Measurements from ENCODE around the gene ZNF723. TPM values are rescaled to one million over a fixed set of nuclear protein-coding genes. Genes with fewer than 3 reads are reported as not detected.

The ZNF723 gene
- total and polyA plus RNA-seq, 2 of the 8 experiments (the other 6 are each of a cell fraction or from before 2014, with no cell fraction given) = not detected

DNA sequence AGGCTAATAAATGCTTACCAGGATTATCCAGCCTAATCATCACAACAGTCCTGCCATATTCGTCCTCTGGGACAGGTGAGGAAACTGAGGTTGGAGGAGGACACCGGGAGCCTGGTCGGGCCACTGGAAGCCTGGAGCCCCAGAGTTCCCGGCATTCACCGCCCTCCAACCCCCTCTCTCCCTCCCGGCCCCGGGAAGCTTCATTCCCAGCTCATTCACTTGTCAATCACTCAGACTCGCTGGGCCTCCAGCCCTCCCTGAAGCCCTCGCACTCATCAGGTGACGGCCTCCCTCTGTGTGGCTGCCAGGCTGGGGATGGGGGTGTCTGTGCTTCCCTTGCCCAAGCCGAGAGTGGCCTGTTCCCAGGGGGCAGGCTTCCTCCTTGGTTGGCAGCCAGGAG, 25.7 kb upstream of the ZNF723 start:
- no peaks in the 10 kb centered on the region for H4K20me1 ChIP-seq (replicated peaks in 1 of 2; ENCODE audit: control insufficient read depth in 1 of 2, insufficient read depth in 2 of 2, low read length in 2 of 2)
- DNase-seq (ENCODE audit: low read depth in 1 of 2, low spot score in 2 of 2) (no peak), FAIRE-seq (no peak)
- H3K9ac ChIP-seq (replicated peaks in 1 of 4; ENCODE audit: extremely low read depth in 1 of 4, low read depth in 3 of 4, low read length in 3 of 4) = no peak overlapping the region
- POLR2A ChIA-PET (ENCODE audit: partially characterized antibody) = no interaction called here
- no peaks in the 10 kb centered on the region for H3K23me2 ChIP-seq (ENCODE audit: low read depth, low read length)
- no peak overlapping the region for H2BK120ac ChIP-seq (replicated peaks; ENCODE audit: low read depth, low read length)
- H2BK15ac ChIP-seq (ENCODE audit: low read length) = no peak overlapping the region
- H2BK12ac ChIP-seq (ENCODE audit: low read depth, low read length) = no peak overlapping the region
- H3K79me2 ChIP-seq (ENCODE audit: control insufficient read depth in 1 of 2, insufficient read depth in 2 of 2, low read length in 2 of 2) = no peaks in the 10 kb centered on the region
- 91% methylated on average over 9 of the region's 11 CpGs; no CpG with 5 or more reads in 1 of the 2 experiments for WGBS, 2 experiments (ENCODE audit: extremely low coverage in 1 of 2, insufficient coverage in 1 of 2, insufficient read length in 1 of 2, insufficient replicate concordance in 2 of 2, low coverage in 1 of 2, low lambda C conversion rate in 2 of 2, missing lambda C conversion rate in 1 of 2)
- H3K18ac ChIP-seq (ENCODE audit: extremely low read depth, low read length) = no peak overlapping the region
- no peak overlapping the region for H3K4ac ChIP-seq (replicated peaks; ENCODE audit: insufficient read length, low read depth, low read length)
- H3K56ac ChIP-seq (replicated peaks; ENCODE audit: insufficient read length, low read depth, low read length) = no peak overlapping the region
- peaks cover 0 to 5% (median 0%) of the 10 kb centered on the region in 4 experiments; a peak in 1 of 8 replicates for H3K36me3 ChIP-seq (ENCODE audit: control insufficient read depth in 2 of 4, insufficient read depth in 4 of 4, low read length in 3 of 4)
- no peak overlapping the region for H2AK5ac ChIP-seq (ENCODE audit: low read depth, low read length)
- H3K9me3 ChIP-seq (ENCODE audit: insufficient read depth in 2 of 2, low read depth in 1 of 2, low read length in 1 of 2) = peaks cover 43 to 88% of the 10 kb centered on the region in 2 experiments
- CTCF ChIA-PET (ENCODE audit: partially characterized antibody) = no interaction called here
- H3K27ac ChIP-seq (ENCODE audit: low read depth, low read length) = no peak overlapping the region
- H3K79me1 ChIP-seq (ENCODE audit: low read depth, low read length) = no peaks in the 10 kb centered on the region
- 0 out of 7 replicates have a peak, but pooled peaks cover 0 to 2% (median 0%) of the 10 kb centered on the region in 4 experiments for H3K27me3 ChIP-seq (replicated peaks in 1 of 4; ENCODE audit: control insufficient read depth in 3 of 4, extremely low read depth in 1 of 4, insufficient read depth in 3 of 4, low read length in 3 of 4)
- H2AFZ ChIP-seq (ENCODE audit: low read length) = no peak overlapping the region
- H4K5ac ChIP-seq (ENCODE audit: insufficient read length, low read depth, low read length) = no peak overlapping the region
- H2BK5ac ChIP-seq (ENCODE audit: low read depth, low read length) = no peak overlapping the region
- no peak overlapping the region for H3K23ac ChIP-seq (ENCODE audit: insufficient read length)
- H2BK20ac ChIP-seq (ENCODE audit: low read length) = no peak overlapping the region
- H4K8ac ChIP-seq (ENCODE audit: extremely low read depth, insufficient read depth, low read length) = no peak overlapping the region
- H4K91ac ChIP-seq (replicated peaks; ENCODE audit: insufficient read length, low read length) = no peak overlapping the region
- no peaks in the 10 kb centered on the region for H3K4me1 ChIP-seq (replicated peaks in 1 of 4; ENCODE audit: control insufficient read depth in 3 of 4, insufficient read depth in 4 of 4, low read length in 3 of 4)
- no peak overlapping the region for H3K4me2 ChIP-seq (ENCODE audit: insufficient read depth in 1 of 2, low read depth in 2 of 2, low read length in 2 of 2)
- H3K14ac ChIP-seq (ENCODE audit: insufficient read length) = no peak overlapping the region
- H3K4me3 ChIP-seq (ENCODE audit: extremely low read depth in 1 of 4, insufficient read depth in 2 of 4, low read depth in 3 of 4, low read length in 4 of 4) = no peak overlapping the region
- no peak for TF ChIP-seq RNF2 (IDR thresholded peaks at IDR 0.05; ENCODE audit: borderline replicate concordance, low read depth, low read length, missing control alignments, poor library complexity, severe bottlenecking)
- no peak for TF ChIP-seq CBX5 (IDR thresholded peaks at IDR 0.05; ENCODE audit: low read depth, low read length)
- TF ChIP-seq EGR1 (IDR thresholded peaks at IDR 0.05; ENCODE audit: borderline replicate concordance, low read depth, low read length) = no peak
- no peak for TF ChIP-seq SP4 (IDR thresholded peaks at IDR 0.05; ENCODE audit: low read length)
- no peak for TF ChIP-seq GTF2F1 (IDR thresholded peaks at IDR 0.05; ENCODE audit: borderline replicate concordance, low read depth, low read length)
- no peak for TF ChIP-seq POLR2A (IDR thresholded peaks at IDR 0.05; ENCODE audit: control extremely low read depth in 1 of 2, low read depth in 2 of 2, low read length in 2 of 2)
- TF ChIP-seq CHD2 (IDR thresholded peaks at IDR 0.05; ENCODE audit: low read length) = no peak
- no peak for TF ChIP-seq ZNF274 (IDR thresholded peaks at IDR 0.05; ENCODE audit: borderline replicate concordance, extremely low read depth, low read length)
- no peak for TF ChIP-seq SIX5 (IDR thresholded peaks at IDR 0.05; ENCODE audit: low read depth, low read length)
- TF ChIP-seq, protein P1, sequence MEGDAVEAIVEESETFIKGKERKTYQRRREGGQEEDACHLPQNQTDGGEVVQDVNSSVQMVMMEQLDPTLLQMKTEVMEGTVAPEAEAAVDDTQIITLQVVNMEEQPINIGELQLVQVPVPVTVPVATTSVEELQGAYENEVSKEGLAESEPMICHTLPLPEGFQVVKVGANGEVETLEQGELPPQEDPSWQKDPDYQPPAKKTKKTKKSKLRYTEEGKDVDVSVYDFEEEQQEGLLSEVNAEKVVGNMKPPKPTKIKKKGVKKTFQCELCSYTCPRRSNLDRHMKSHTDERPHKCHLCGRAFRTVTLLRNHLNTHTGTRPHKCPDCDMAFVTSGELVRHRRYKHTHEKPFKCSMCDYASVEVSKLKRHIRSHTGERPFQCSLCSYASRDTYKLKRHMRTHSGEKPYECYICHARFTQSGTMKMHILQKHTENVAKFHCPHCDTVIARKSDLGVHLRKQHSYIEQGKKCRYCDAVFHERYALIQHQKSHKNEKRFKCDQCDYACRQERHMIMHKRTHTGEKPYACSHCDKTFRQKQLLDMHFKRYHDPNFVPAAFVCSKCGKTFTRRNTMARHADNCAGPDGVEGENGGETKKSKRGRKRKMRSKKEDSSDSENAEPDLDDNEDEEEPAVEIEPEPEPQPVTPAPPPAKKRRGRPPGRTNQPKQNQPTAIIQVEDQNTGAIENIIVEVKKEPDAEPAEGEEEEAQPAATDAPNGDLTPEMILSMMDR (IDR thresholded peaks at IDR 0.05; ENCODE audit: control extremely low read depth in 1 of 3, insufficient read depth in 1 of 3, low read depth in 1 of 3, low read length in 3 of 3) = no peak
- TF ChIP-seq NRF1 (IDR thresholded peaks at IDR 0.05; ENCODE audit: low read depth, low read length) = no peak
- TF ChIP-seq, protein P2, sequence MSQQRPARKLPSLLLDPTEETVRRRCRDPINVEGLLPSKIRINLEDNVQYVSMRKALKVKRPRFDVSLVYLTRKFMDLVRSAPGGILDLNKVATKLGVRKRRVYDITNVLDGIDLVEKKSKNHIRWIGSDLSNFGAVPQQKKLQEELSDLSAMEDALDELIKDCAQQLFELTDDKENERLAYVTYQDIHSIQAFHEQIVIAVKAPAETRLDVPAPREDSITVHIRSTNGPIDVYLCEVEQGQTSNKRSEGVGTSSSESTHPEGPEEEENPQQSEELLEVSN (IDR thresholded peaks at IDR 0.05) = no peak

All from H1 (cell line).